GM12873 (cell line): ENCODE measurements around the gene CTSA.

Experiments
- CTCF ChIP-seq: IDR thresholded peaks from 2 replicates; pipeline ENCODE4 v1.5.1; 2012; ENCODE audit warnings: low read depth, mild to moderate bottlenecking, moderate library complexity, low read length, control low read depth; ENCODE audit not compliant: insufficient read depth; ENCODE audit errors: missing control alignments

CTSA gene

DNA sequence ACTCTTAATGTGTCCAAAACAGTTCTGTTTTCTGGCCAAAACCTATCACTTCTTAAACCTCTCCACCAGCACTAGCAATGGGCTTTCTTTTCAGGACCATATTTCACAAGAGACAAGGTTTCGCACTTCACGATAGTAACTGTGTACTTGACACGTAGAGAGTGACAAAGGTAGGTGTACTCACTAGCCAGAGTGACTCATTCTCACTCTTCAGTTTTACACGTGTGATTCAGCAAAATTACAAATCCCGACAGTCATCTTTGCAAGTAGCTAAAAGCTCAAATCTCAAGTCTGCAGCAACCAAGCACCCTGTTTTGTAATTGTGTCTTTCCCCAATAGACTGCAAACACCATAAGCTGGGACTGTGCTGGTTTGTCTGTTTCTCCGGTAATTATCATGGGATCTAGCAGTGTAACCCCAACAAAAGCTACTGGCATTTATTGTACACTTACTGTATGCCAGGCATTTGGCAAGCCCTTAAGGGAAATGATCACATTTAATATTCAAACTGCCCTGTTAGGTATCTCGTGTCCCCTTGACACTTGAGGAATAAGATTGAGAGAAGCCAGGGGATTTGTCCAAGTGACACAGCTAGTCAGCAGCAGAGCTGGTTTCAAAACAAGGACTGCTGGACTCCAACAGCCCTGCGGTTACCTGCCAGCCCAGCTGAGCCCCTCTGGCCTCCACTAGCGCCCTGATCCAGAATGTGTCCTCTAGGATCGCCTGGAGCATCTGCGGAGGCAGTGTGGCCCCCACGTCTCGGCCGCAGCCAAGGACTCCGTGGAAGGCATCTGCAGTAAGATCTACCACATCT is 53.2 kb downstream of the CTSA start:
- no peak for TF ChIP-seq CTCF

DNA sequence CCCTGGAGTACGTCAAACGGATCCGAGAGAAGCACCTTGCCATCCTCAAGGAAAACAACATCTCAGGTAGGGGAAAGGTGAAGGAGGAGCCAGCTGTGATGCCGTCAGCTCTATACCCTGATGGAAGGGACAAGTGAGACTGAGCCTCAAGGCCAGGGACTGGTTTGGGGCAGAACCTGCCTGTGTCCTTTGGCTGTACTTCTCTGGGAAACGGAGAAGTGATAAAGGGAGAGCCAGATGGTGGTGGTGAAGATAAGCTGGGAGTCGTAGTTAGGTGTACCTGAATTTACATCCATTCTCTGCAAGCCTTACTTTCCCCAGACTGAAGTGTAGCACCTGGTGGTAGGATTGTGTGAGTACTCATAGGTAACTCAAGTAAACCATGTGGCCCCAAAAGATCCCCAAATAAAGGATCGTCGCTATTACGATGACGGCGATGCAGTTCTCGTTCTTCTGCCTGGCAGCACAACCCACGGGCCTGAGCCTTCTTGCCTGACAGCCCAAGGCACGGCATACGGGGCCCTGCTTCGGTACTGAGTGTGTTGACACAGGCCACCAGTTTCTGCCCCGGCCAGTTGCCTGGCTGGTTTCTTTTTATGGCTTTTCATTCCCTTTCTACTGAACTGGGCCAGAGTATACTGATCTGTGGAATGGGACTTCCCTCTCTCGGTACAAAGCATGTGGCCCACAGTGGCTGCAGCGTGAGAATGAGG is 54.0 kb downstream of the CTSA start:
- TF ChIP-seq CTCF, result peak; percentile 7

GRCh38 chr20:45945678-45946148 is 54.6 kb downstream of the CTSA start:
- no peak for TF ChIP-seq CTCF

- TF ChIP-seq CTCF, result no peak
These were observed 55.2 kb downstream of the CTSA start for GRCh38 chr20:45946149-45946970.

DNA sequence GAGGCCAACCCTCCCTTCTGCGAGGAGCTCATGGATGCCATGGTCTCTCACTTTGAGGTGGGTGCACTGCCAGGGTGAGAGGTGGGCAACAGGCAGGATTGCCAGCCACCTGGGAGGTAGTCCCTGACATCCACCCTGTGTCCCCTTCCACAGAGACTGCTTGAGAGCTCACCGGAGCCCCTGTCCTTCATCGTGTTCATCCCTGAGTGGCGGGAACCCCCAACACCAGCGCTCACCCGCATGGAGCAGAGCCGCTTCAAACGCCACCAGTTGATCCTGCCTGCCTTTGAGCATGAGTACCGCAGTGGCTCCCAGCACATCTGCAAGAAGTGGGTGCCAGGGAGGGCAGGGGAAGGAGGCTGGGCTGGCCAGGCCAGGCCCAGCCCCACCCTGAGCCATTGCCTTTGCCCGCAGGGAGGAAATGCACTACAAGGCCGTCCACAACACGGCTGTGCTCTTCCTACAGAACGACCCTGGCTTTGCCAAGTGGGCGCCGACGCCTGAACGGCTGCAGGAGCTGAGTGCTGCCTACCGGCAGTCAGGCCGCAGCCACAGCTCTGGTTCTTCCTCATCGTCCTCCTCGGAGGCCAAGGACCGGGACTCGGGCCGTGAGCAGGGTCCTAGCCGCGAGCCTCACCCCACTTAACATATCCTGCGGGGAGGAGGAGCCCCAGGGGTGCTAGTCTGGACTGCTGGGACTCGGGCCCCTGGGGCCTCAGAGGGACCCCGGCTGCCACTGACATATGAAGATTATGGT is 56.2 kb downstream of the CTSA start:
- no peak for TF ChIP-seq CTCF

- no peak for TF ChIP-seq CTCF
These were observed 57.2 kb downstream of the CTSA start for GRCh38 chr20:45948261-45948733.
